DMS 273 (cell line): ENCODE measurements around the gene LMNA.

Experiments used
- DNase-seq: peaks from one replicate; lab custom pipeline; 2025; ENCODE audit not compliant: unreplicated experiment; lab: John Stamatoyannopoulos, UW

LMNA gene

GRCh38 chr1:156081917-156082308, 32.6 kb upstream of the LMNA start:
- DNase-seq, result no peak

- peak; percentile 92 for DNase-seq
Observed at GRCh38 chr1:156082309-156083091, 32.0 kb upstream of the LMNA start, which contains the start of gene MEX3A. Gene MEX3A, minus strand, starts transcription at chr1:156082465. Its CDS starts 467 bp downstream, at chr1:156081998.

GRCh38 chr1:156083800-156084790, 30.4 kb upstream of the LMNA start:
- DNase-seq, result no peak

DNA sequence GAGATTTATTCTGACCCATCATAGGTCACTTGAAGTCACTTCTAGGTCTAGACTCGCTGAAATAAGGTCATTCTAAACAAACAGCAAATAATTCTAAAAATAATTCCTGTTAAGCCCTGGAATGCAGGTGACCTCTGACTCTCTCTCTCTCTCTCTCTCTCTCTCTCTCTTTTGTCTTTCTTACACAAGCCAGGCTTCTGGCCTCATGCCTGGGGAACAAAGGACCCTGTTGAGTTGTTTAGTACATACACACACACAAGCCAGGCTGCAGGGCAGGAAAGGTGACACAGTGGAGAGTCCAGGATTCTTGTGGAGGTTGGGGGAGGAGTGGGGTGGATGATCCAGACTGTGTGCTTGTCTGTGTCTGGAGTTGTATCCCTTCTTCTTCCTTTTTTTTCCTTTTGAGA, 28.3 kb upstream of the LMNA start:
- DNase-seq, result no peak

- peak; percentile 53 for DNase-seq
Observed at GRCh38 chr1:156089704-156090103, 24.8 kb upstream of the LMNA start.

DNA sequence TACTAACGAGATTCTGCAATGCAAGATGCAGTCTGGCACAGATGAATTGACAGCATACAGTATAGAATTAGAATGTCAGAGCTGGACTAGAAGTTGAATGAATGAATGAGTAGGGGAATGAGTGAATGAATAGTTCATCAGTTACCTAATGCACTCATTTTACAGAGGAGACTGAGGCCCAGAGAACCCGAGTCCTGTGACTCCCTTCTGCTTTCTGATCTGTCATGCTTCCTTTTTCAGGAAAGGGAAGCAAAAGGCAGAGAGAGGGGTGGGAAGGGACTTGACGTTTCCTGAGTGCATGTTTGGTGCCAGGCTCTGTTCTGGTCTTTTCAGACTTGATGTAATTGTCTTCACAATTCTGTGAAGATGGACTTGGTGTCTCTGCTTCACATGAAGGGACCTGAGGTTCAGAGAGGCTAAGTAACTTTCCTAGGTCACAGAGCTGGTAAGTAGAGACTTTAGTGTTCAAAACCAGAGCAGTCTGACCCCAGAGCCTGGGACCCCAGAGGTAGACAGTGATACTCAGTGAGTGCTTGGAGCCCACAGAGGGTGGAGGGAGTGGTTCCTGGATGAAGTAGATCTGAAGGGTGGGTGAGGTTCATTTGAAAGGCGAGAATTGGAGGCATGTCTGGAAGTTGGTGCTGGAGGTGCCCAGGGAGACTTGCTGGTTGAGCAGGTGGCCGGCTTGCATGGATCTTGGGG, 24.2 kb upstream of the LMNA start:
- no peak for DNase-seq

DNA sequence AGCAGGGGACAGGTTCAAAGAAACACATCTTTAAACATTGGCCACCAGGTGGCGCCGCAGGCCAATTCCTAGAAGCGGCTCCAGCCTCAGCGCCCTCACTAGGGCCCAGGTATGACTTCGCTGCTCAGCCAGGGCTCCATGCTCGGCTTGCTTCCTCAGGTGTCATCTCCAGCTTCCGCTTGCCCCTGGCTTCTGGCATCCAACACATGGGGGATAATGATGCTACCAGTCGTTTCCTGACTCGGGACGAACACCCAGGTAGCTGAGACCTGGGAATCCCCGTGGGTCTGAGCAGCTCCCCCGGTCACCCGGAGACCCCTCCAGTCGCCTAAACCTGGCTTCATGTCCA, 23.7 kb upstream of the LMNA start:
- DNase-seq, result peak; percentile 93

DNA sequence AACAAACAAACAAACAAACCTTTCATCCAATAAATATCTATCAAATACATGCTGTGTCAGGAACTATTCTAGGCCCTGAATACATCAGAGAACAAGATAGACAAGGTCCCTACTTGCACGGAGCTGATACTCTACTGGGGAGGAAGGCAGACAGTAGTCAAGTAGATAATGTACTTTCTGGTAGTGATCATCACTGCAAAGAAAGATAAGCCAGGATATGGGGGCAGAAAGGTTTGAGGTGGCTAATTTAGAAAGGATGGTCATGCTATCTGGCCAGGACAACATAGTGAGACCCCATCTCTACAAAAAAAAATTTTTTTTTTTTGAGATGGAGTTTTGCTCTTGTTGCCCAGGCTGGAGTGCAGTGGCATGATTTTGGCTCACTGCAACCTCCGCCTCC, 22.9 kb upstream of the LMNA start:
- DNase-seq, result no peak

DNA sequence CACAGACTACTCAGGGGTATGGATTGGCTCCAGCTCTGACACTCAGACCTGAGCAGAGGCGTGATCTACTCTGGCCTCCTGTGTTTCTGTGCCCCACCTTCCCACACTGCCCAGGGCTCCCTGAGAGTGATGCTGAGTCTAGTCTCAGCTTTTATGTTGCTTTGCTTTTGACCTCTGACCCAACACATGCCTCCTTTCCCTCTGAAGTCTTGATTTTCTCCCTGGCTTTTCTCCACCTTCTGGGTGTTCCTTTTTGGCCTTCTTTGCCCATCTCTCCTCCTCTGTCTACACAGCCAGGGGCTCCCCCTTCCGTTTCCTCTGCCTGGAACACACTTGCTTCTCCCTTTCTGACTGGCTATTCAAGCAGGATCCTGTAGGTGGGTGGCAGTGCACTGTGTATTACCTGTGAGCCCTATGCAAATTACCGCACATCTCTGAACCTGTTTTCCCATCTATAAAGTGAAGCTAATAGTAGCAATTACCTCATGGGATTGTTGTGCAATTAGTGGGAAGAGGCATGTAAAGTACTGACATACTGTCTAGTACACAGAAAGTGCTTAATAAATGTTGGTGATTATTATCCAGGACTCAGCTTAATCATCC, 18.5 kb upstream of the LMNA start:
- no peak for DNase-seq

GRCh38 chr1:156096640-156097391, 17.7 kb upstream of the LMNA start:
- DNase-seq, result peak; percentile 91

GRCh38 chr1:156097499-156098178, 16.9 kb upstream of the LMNA start:
- no peak for DNase-seq

DNA sequence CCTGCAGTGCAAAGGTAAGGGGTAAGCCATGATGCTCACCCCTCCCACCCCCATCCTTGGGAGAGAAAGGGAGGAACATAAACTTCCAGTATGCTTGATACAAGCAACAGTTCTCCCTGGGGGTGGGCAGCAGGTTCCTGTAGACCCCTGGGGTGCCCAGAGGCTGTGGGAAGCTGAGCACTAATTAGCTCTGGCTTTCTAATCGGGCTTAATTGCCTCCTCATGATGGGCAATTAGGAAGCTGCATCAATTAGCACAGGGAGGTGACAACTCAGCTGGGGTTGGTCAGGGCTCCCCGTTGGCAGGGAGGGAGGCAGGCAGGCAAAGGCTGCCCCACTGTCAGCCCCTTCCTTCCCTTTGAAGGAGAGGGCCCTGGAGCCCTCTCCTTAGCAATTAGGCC, 15.7 kb upstream of the LMNA start:
- DNase-seq, result no peak

DNA sequence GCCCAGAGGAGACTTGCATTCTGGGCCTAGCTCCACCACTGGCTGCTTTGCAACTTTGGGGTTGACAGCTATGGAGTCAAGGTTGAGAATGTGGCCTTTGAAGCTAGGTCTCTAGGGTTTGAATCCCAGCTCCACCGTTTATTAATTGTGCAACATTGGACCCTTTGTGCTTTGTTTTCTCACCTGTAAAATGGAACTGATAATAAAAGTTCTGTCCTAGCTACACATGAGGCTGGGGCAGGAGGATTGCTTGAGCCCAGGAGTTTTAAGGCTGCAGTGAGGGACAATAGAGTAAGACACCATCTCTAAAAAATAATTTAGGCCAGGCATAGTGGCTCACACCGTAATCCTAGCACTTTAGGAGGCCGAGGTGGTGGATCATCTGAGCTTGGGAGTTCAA, 15.2 kb upstream of the LMNA start:
- DNase-seq, result no peak

- DNase-seq, result peak; percentile 46
Observed at GRCh38 chr1:156100205-156100995, 14.1 kb upstream of the LMNA start.

DNA sequence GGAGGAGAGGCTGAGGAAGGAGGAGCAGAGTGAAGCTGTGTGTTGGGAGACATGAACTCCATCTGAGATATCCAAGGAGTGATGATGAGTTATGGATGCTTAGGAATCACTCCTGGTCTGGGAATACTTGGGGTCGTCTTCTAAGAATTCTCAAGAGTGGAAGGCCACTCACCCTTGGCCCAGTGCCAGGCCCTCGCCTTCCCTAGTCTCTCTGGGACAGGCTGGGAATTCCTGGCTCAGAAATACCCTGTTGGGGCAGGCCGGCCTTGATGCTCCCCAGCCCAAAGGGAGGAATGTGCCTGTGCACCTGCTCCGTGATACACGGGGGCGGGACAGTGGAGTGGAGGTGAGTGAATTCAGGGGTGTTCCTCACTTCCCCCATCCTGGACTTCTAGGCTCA, 12.6 kb upstream of the LMNA start:
- no peak for DNase-seq

DNA sequence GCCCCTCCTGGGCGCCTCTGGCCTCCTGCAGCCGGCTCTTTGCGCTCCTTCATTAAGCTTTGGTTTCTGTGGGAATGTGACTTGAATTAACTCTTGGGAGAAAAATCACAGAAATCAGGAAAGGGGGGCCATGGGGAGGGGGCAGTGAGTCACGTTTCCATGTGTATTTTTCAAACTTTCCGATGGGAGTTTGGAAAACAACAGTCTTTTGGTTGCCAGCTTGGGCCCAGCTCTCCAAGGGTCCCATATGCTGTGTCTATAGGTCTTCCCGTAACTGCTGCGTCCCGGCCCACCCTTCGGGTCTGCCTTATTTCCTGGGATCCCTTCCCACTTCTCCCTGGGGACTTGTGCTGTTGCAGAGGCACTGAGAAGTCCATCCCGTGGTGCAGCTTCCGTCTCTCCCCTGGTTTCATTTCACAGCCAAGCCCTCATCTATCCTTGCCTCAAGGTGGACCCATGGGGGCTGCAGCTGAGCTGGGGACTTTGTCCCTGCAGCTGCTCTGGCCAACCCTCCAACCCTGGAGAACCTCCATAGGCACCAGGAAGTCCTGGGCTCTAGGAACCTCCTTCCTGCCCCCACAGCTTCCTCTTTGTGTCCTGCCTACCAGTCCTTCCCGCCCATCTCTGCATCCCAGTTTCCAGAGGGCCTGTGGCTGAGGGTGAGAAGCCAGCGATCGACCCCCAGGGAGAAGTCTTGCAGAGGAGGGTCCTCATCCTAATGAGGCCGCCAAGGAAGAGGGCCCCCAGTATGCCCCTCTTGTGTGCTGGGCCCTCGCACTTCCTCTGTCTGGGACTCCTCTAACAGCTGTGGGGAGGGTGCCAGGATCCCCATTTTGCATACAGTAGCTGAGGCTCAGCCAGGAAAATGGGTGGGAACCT, 11.6 kb upstream of the LMNA start:
- DNase-seq, result peak; percentile 67

DNA sequence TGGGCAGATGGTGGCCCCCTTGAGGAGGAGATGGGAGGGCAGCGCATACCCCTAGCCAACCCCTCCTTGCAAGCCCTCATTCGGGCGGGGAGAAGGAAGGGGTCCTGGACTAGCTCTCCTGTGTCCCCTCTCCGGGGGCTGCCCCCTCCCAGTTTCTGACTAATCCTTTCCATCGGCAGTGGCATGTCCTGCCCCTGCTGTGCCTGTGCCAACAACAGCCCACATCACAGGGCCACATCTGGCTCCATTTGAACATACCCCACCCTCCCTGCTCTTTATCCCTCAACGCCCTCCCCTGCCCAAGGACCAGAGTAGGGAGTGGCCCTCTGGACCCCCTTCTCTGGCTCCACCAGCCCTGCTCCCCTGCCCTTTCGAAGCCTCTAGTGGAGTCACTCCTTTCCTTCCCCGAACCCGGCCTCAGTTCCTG, 11.0 kb upstream of the LMNA start:
- peak; percentile 67 for DNase-seq
